ENCODE results near the gene STX8.

GRCh38 chr17:9285602-9286427 lies 289.8 kb downstream of the STX8 start:
- TF ChIP-seq, protein P1, sequence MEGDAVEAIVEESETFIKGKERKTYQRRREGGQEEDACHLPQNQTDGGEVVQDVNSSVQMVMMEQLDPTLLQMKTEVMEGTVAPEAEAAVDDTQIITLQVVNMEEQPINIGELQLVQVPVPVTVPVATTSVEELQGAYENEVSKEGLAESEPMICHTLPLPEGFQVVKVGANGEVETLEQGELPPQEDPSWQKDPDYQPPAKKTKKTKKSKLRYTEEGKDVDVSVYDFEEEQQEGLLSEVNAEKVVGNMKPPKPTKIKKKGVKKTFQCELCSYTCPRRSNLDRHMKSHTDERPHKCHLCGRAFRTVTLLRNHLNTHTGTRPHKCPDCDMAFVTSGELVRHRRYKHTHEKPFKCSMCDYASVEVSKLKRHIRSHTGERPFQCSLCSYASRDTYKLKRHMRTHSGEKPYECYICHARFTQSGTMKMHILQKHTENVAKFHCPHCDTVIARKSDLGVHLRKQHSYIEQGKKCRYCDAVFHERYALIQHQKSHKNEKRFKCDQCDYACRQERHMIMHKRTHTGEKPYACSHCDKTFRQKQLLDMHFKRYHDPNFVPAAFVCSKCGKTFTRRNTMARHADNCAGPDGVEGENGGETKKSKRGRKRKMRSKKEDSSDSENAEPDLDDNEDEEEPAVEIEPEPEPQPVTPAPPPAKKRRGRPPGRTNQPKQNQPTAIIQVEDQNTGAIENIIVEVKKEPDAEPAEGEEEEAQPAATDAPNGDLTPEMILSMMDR (IDR thresholded peaks at IDR 0.05): no peak
- no peak for TF ChIP-seq POLR2A (IDR thresholded peaks at IDR 0.05)
- TF ChIP-seq POLR2AphosphoS5 (IDR thresholded peaks at IDR 0.05): no peak

Data from prostate gland (tissue), 2 donors.